GM23338 (cell line): ENCODE measurements around the gene METRNL. TPM values are rescaled to one million over a fixed set of nuclear protein-coding genes. Genes with fewer than 3 reads are reported as not detected.

Source experiments
- ATAC-seq: fragments of 200-7000 bp; cut with Tn5 transposase; 3 replicates; pipeline ENCODE4 v1.9.1; 2020
- DNase-seq: peaks from one replicate; pipeline ENCODE4 v3.0.0-alpha.2; 2015; ENCODE audit warnings: low spot score
- H2AFZ ChIP-seq: fragments of 200-600 bp; sonication (generic); 2 replicates; pipeline ENCODE4 v1.8.0; 2016; ENCODE audit warnings: antibody characterized with exemption, mild to moderate bottlenecking, moderate library complexity
- H3F3A ChIP-seq: fragments of 200-600 bp; sonication (generic); replicated peaks from 2 replicates; pipeline ENCODE4 v1.8.0; 2017; ENCODE audit warnings: antibody characterized with exemption, mixed run types, low read depth
- H3K27ac ChIP-seq: fragments of 200-600 bp; sonication (generic); 2 replicates; pipeline ENCODE4 v1.6.1; 2016; ENCODE audit warnings: low read depth
- H3K27me3 ChIP-seq: fragments of 200-600 bp; sonication (generic); 2 replicates; pipeline ENCODE4 v1.8.0; 2016; ENCODE audit warnings: mild to moderate bottlenecking, mixed run types, moderate library complexity; ENCODE audit not compliant: insufficient read depth
- H3K36me3 ChIP-seq: fragments of 200-600 bp; sonication (generic); 2 replicates; pipeline ENCODE4 v1.8.0; 2016; ENCODE audit warnings: mild to moderate bottlenecking; ENCODE audit not compliant: insufficient read depth
- H3K4me1 ChIP-seq: fragments of 200-600 bp; sonication (generic); 2 replicates; pipeline ENCODE4 v1.8.0; 2016; ENCODE audit warnings: mild to moderate bottlenecking, moderate library complexity; ENCODE audit not compliant: insufficient read depth
- H3K4me2 ChIP-seq: fragments of 200-600 bp; sonication (generic); 2 replicates; pipeline ENCODE4 v1.7.1; 2017; ENCODE audit warnings: mixed run types
- H3K4me3 ChIP-seq: fragments of 200-600 bp; sonication (generic); 2 replicates; pipeline ENCODE4 v1.6.1; 2016; ENCODE audit warnings: mixed run types
- H3K79me2 ChIP-seq: fragments of 200-600 bp; sonication (generic); replicated peaks from 2 replicates; pipeline ENCODE4 v1.8.0; 2017; ENCODE audit warnings: mild to moderate bottlenecking; ENCODE audit not compliant: insufficient read depth
- H3K9me2 ChIP-seq: fragments of 200-600 bp; sonication (generic); 2 replicates; pipeline ENCODE4 v1.8.0; 2017; ENCODE audit not compliant: insufficient read depth
- H4K20me1 ChIP-seq: fragments of 200-600 bp; sonication (generic); replicated peaks from 2 replicates; pipeline ENCODE4 v1.8.0; 2017; ENCODE audit warnings: mild to moderate bottlenecking; ENCODE audit not compliant: insufficient read depth
- H3K27ac Mint-ChIP-seq: 2 replicates; pipeline ENCODE4 v1.8.0; 2020; ENCODE audit warnings: inconsistent platforms, mild to moderate bottlenecking, moderate library complexity, mixed read lengths
- H3K27me3 Mint-ChIP-seq: 3 replicates; pipeline ENCODE4 v1.8.0; 2022; ENCODE audit warnings: low read depth, mild to moderate bottlenecking, moderate library complexity, mixed read lengths, inconsistent platforms; ENCODE audit not compliant: insufficient read depth, poor library complexity
- H3K36me3 Mint-ChIP-seq: 3 replicates; pipeline ENCODE4 v1.8.0; 2021; ENCODE audit warnings: low read depth, mild to moderate bottlenecking, inconsistent platforms, moderate library complexity, mixed read lengths
- H3K4me1 Mint-ChIP-seq: 3 replicates; pipeline ENCODE4 v1.8.0; 2020; ENCODE audit warnings: mild to moderate bottlenecking, inconsistent platforms, mixed read lengths
- H3K4me3 Mint-ChIP-seq: 3 replicates; pipeline ENCODE4 v1.8.0; 2021; ENCODE audit warnings: moderate library complexity, mild to moderate bottlenecking, inconsistent platforms, mixed read lengths
- H3K9me3 Mint-ChIP-seq: 3 replicates; pipeline ENCODE4 v1.8.0; 2020; ENCODE audit warnings: moderate library complexity, mild to moderate bottlenecking, inconsistent platforms, mixed read lengths
- CREB1 ChIP-seq: fragments of 250-450 bp; sonication (Bioruptor Pico); IDR thresholded peaks from 2 replicates; pipeline ENCODE4 v1.5.0; 2020; ENCODE audit warnings: low read depth, mild to moderate bottlenecking, moderate library complexity
- EZH2 ChIP-seq: fragments of 200-600 bp; sonication (generic); IDR thresholded peaks from one replicate; pipeline ENCODE4 v1.8.0; 2017; ENCODE audit warnings: antibody characterized with exemption, mild to moderate bottlenecking, low read depth; ENCODE audit not compliant: unreplicated experiment
- EZH2phosphoT487 ChIP-seq: fragments of 200-600 bp; sonication (generic); IDR thresholded peaks from one replicate; pipeline ENCODE4 v1.8.1; 2018; ENCODE audit warnings: antibody characterized with exemption; ENCODE audit not compliant: unreplicated experiment
- JUNB ChIP-seq: IDR thresholded peaks from one replicate; pipeline ENCODE4 v1.6.1; 2016; ENCODE audit warnings: antibody characterized with exemption; ENCODE audit not compliant: unreplicated experiment
- NANOG ChIP-seq: IDR thresholded peaks from 2 replicates; pipeline ENCODE4 v1.6.1; 2016; ENCODE audit warnings: antibody characterized with exemption, borderline replicate concordance
- STAT1 ChIP-seq: IDR thresholded peaks from one replicate; pipeline ENCODE4 v1.6.1; 2016; ENCODE audit warnings: antibody characterized with exemption; ENCODE audit not compliant: unreplicated experiment
- ZNF114 ChIP-seq: fragments of 250-450 bp; sonication (Bioruptor Pico); IDR thresholded peaks from 2 replicates; pipeline ENCODE4 v1.5.0; 2020; ENCODE audit warnings: mild to moderate bottlenecking, moderate library complexity
- polyA plus RNA-seq: library from polyadenylated mRNA; unstranded; fragments of >200 nt; fragmentation: Nextera tagmentation; extraction: Ambion mirVana; gene quantifications from 2 replicates; pipeline ENCODE4 v1.2.1, GENCODE V29; 2016
- total RNA-seq: library from RNA; depleted of rRNA; stranded (reverse); fragments of >200 nt; shearing (Covaris generic); gene quantifications from 2 replicates; pipeline ENCODE4 v1.2.3, GENCODE V29; 2014
- TF ChIP-seq, protein P1 (sequence below): IDR thresholded peaks from one replicate; pipeline ENCODE4 v1.6.1; 2018; ENCODE audit warnings: antibody characterized with exemption; ENCODE audit not compliant: unreplicated experiment

Gene METRNL
- total and polyA plus RNA-seq, 2 experiments from 2014 or later = 12.2 to 20.2 TPM

DNA sequence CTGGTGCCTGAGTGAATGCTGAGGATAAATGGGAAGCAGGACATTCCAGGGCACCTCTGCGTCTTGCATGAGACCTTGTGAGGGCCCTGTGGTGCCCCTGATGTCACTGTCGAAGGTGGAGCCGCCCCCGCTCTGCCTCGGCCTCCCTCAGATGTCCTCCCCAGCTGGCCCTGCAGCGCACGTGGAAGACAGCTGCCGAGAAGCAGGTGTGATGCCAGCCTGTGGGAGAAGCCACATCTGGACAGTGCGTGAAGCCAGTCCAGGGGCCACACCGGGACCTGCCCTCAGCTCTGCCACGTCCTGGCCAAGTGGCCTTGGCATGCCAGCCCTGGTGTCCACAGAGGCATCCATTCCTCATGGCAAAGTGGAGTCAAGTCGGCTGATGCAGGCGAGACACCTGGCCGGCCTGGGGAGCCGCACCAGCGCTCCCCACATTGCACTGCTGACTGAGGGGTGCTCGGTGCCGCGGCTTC is 21.6 kb upstream of the METRNL start:
- no peaks in the 10 kb centered on the region for H3K36me3 Mint-ChIP-seq

DNA sequence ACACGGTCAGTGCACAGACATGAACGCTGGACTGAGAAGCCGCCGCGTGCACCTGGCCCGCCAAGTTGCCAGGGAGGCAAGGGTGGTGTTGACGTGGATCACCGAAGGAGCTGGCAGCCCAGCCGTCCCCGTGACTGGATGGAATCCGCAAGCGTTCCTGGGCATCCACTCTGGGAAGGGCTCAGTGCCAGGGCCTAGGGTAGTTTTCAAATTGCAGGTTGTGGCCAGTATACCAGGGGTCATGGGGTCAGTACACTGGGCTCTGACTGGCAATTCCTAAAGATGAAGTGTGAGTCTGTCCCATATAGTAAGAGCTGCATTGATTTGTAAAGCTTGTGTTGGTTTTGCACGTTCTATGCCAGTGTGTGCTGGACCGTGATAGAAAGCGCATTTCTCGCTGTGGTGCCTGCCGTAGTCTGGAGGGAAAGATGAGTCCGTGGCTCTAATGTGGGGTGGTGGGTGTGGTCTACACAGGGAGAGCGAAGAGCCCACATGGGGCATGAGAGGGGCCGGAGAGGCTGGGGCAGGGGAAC is 21.1 kb upstream of the METRNL start:
- no peak overlapping the region for H2AFZ ChIP-seq
- Mint-ChIP-seq H3K27me3 (peaks cover 7% of the 10 kb centered on the region), H3K4me3 (no peak overlapping the region), H3K27ac (no peak overlapping the region), H3K9me3 (no peaks in the 10 kb centered on the region; the same call in 2 of the 3 replicates), H3K4me1 (no peaks in the 10 kb centered on the region; the same call in 2 of the 3 replicates), H3K36me3 (no peaks in the 10 kb centered on the region)
- H3K79me2 ChIP-seq = no peaks in the 10 kb centered on the region
- ATAC-seq (no peak), DNase-seq (no peak)
- no peaks in the 10 kb centered on the region for H3K9me2 ChIP-seq
- no peak overlapping the region for H3K27ac ChIP-seq
- no peak overlapping the region for H3K4me3 ChIP-seq
- H3K4me2 ChIP-seq = no peak overlapping the region
- H3K4me1 ChIP-seq = no peaks in the 10 kb centered on the region
- H3F3A ChIP-seq = no peaks in the 10 kb centered on the region
- no peaks in the 10 kb centered on the region for H3K27me3 ChIP-seq
- no peaks in the 10 kb centered on the region for H4K20me1 ChIP-seq
- no peaks in the 10 kb centered on the region for H3K36me3 ChIP-seq
- TF ChIP-seq, protein P1, sequence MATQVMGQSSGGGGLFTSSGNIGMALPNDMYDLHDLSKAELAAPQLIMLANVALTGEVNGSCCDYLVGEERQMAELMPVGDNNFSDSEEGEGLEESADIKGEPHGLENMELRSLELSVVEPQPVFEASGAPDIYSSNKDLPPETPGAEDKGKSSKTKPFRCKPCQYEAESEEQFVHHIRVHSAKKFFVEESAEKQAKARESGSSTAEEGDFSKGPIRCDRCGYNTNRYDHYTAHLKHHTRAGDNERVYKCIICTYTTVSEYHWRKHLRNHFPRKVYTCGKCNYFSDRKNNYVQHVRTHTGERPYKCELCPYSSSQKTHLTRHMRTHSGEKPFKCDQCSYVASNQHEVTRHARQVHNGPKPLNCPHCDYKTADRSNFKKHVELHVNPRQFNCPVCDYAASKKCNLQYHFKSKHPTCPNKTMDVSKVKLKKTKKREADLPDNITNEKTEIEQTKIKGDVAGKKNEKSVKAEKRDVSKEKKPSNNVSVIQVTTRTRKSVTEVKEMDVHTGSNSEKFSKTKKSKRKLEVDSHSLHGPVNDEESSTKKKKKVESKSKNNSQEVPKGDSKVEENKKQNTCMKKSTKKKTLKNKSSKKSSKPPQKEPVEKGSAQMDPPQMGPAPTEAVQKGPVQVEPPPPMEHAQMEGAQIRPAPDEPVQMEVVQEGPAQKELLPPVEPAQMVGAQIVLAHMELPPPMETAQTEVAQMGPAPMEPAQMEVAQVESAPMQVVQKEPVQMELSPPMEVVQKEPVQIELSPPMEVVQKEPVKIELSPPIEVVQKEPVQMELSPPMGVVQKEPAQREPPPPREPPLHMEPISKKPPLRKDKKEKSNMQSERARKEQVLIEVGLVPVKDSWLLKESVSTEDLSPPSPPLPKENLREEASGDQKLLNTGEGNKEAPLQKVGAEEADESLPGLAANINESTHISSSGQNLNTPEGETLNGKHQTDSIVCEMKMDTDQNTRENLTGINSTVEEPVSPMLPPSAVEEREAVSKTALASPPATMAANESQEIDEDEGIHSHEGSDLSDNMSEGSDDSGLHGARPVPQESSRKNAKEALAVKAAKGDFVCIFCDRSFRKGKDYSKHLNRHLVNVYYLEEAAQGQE = no peak
- TF ChIP-seq NANOG (no peak), STAT1 (no peak), EZH2 (no peak)

More for the DNA sequence above, 21.6 kb upstream of the METRNL start:
- H3K27ac ChIP-seq = no peak overlapping the region
- H3K4me2 ChIP-seq = no peak overlapping the region
- no peak overlapping the region for H2AFZ ChIP-seq
- H3K27ac Mint-ChIP-seq = no peak overlapping the region
- no peaks in the 10 kb centered on the region for H4K20me1 ChIP-seq
- no peaks in the 10 kb centered on the region; the same call in 2 of the 3 replicates for H3K4me1 Mint-ChIP-seq
- no peaks in the 10 kb centered on the region for H3K36me3 ChIP-seq
- H3K4me3 ChIP-seq = no peak overlapping the region
- no peak for DNase-seq
- TF ChIP-seq CREB1 (no peak), ZNF114 (CRISPR knock-in tag) (no peak), JUNB (no peak), EZH2 (no peak), NANOG (no peak), EZH2phosphoT487 (no peak)
- TF ChIP-seq, protein P1 = no peak
- H3K27me3 ChIP-seq = no peaks in the 10 kb centered on the region
- no peaks in the 10 kb centered on the region for H3K79me2 ChIP-seq
- peaks cover 7% of the 10 kb centered on the region for H3K27me3 Mint-ChIP-seq
- H3K4me3 Mint-ChIP-seq = no peak overlapping the region
- H3K9me2 ChIP-seq = no peaks in the 10 kb centered on the region
- no peaks in the 10 kb centered on the region; the same call in 2 of the 3 replicates for H3K9me3 Mint-ChIP-seq
- no peaks in the 10 kb centered on the region for H3F3A ChIP-seq
- H3K4me1 ChIP-seq = no peaks in the 10 kb centered on the region
- no peak for ATAC-seq
